ENCODE measurements around the gene CDIPT. TPM values are rescaled to one million over a fixed set of nuclear protein-coding genes. Genes with fewer than 3 reads are reported as not detected.

CDIPT gene
- total and polyA plus RNA-seq, 2 of the 13 experiments (the other 11 are each of a cell fraction or from before 2014, with no cell fraction given) = 54.9 to 97.5 TPM

DNA sequence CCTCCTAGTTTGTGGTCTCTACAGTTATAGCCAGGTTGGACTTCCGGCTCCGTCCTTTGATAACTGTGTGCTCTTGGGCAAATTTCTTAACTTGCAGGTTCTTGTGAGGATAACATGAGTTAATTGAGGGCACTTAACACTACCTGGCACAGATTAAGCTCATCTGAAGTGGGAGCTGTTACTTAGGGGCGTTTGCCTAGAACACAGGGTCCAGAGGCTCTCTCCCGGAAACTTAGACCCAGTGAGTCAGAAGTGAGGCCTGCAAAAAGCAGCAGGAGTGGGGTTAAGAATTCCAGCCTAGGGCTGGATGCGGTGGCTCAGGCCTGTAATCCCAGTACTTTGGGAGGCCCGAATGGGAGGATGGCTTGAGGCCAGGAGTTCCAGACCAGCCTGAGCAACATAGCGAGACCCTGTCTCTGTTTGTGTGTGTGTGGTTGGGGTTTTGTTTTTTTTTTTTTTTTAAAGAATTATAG lies 41.3 kb downstream of the CDIPT start (continued):
- TF ChIP-seq, protein P1, sequence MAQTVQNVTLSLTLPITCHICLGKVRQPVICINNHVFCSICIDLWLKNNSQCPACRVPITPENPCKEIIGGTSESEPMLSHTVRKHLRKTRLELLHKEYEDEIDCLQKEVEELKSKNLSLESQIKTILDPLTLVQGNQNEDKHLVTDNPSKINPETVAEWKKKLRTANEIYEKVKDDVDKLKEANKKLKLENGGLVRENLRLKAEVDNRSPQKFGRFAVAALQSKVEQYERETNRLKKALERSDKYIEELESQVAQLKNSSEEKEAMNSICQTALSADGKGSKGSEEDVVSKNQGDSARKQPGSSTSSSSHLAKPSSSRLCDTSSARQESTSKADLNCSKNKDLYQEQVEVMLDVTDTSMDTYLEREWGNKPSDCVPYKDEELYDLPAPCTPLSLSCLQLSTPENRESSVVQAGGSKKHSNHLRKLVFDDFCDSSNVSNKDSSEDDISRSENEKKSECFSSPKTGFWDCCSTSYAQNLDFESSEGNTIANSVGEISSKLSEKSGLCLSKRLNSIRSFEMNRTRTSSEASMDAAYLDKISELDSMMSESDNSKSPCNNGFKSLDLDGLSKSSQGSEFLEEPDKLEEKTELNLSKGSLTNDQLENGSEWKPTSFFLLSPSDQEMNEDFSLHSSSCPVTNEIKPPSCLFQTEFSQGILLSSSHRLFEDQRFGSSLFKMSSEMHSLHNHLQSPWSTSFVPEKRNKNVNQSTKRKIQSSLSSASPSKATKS (CRISPR knock-in tag; IDR thresholded peaks at IDR 0.05) = no peak
- TF ChIP-seq ELF3 (CRISPR knock-in tag; IDR thresholded peaks at IDR 0.05) (peak; percentile 25; the same call in 1 of the 2 replicates), ZKSCAN5 (CRISPR knock-in tag; IDR thresholded peaks at IDR 0.05) (no peak), HNF4G (IDR thresholded peaks at IDR 0.05; ENCODE audit: borderline replicate concordance, low read depth, low read length) (0 out of 2 replicates have a peak, but pooled peaks have one; percentile 1), HNF4G (CRISPR knock-in tag; IDR thresholded peaks at IDR 0.05; ENCODE audit: borderline replicate concordance, low read depth) (no peak), SRSF9 (IDR thresholded peaks at IDR 0.05; ENCODE audit: borderline replicate concordance, insufficient read depth, low read depth, low read length, poor library complexity, severe bottlenecking) (no peak), NFKBIZ (CRISPR knock-in tag; IDR thresholded peaks at IDR 0.05) (no peak), NR2C2 (CRISPR knock-in tag; IDR thresholded peaks at IDR 0.05; ENCODE audit: borderline replicate concordance) (no peak), NONO (IDR thresholded peaks at IDR 0.05) (no peak), NONO (CRISPR knock-in tag; conservative IDR thresholded peaks at IDR 0.05) (peak; percentile 9; the same call in 1 of the 2 replicates), ZNF674 (CRISPR knock-in tag; IDR thresholded peaks at IDR 0.05; ENCODE audit: low read depth) (no peak), SSRP1 (CRISPR knock-in tag; IDR thresholded peaks at IDR 0.05) (peak; percentile 93), GABPA (IDR thresholded peaks at IDR 0.05; ENCODE audit: low read depth, low read length) (no peak), GABPA (CRISPR knock-in tag; IDR thresholded peaks at IDR 0.05; ENCODE audit: low read depth) (peak; percentile 60; the same call in 1 of the 2 replicates), ZNF572 (CRISPR knock-in tag; IDR thresholded peaks at IDR 0.05) (no peak), TEAD3 (CRISPR knock-in tag; optimal IDR thresholded peaks at IDR 0.05; ENCODE audit: borderline replicate concordance) (peak; percentile 67), NFYC (CRISPR knock-in tag; IDR thresholded peaks at IDR 0.05) (no peak), ZNF841 (CRISPR knock-in tag; IDR thresholded peaks at IDR 0.05; ENCODE audit: borderline replicate concordance) (no peak), RARA (CRISPR knock-in tag; IDR thresholded peaks at IDR 0.05) (no peak), FOXA3 (CRISPR knock-in tag; IDR thresholded peaks at IDR 0.05) (no peak), ETV6 (CRISPR knock-in tag; conservative IDR thresholded peaks at IDR 0.05) (no peak), ZBTB20 (CRISPR knock-in tag; IDR thresholded peaks at IDR 0.05; ENCODE audit: borderline replicate concordance, low read depth) (no peak), AHR (CRISPR knock-in tag; IDR thresholded peaks at IDR 0.05) (no peak), MEF2D (CRISPR knock-in tag; IDR thresholded peaks at IDR 0.05) (0 out of 2 replicates have a peak, but pooled peaks have one; percentile 14), SMARCC2 (IDR thresholded peaks at IDR 0.05) (no peak)
- TF ChIP-seq, protein P2, sequence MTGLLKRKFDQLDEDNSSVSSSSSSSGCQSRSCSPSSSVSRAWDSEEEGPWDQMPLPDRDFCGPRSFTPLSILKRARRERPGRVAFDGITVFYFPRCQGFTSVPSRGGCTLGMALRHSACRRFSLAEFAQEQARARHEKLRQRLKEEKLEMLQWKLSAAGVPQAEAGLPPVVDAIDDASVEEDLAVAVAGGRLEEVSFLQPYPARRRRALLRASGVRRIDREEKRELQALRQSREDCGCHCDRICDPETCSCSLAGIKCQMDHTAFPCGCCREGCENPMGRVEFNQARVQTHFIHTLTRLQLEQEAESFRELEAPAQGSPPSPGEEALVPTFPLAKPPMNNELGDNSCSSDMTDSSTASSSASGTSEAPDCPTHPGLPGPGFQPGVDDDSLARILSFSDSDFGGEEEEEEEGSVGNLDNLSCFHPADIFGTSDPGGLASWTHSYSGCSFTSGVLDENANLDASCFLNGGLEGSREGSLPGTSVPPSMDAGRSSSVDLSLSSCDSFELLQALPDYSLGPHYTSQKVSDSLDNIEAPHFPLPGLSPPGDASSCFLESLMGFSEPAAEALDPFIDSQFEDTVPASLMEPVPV (CRISPR knock-in tag; IDR thresholded peaks at IDR 0.05) = no peak
- TF ChIP-seq, protein P3, sequence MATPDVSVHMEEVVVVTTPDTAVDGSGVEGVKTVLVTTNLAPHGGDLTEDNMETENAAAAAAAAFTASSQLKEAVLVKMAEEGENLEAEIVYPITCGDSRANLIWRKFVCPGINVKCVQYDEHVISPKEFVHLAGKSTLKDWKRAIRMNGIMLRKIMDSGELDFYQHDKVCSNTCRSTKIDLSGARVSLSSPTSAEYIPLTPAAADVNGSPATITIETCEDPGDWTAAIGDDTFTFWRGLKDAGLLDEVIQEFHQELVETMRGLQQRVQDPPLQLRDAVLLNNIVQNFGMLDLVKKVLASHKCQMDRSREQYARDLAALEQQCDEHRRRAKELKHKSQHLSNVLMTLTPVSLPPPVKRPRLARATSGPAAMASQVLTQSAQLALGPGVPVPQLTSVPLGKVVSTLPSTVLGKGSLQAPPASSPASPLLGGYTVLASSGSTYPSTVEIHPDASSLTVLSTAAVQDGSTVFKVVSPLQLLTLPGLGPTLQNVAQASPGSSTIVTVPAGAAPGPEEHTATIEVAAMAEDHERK (CRISPR knock-in tag; IDR thresholded peaks at IDR 0.05; ENCODE audit: low read depth) = no peak
